ENCODE data around the gene CYP21A2.

- TF ChIP-seq CTCF (IDR thresholded peaks at IDR 0.05) = no peak
- no peak for TF ChIP-seq POLR2A (IDR thresholded peaks at IDR 0.05)
Measured at GRCh38 chr6:32083812-32084768, 45.9 kb downstream of the CYP21A2 start.
